NCI-H1436 (cell line): ENCODE results near the gene TRHDE.

Experiments
- DNase-seq: peaks from one replicate; lab custom pipeline; 2025; lab: John Stamatoyannopoulos, UW

The TRHDE gene

GRCh38 chr12:72444566-72444965 lies 172.4 kb downstream of the TRHDE start:
- DNase-seq, result no peak

GRCh38 chr12:72448089-72448488 lies 175.9 kb downstream of the TRHDE start:
- no peak for DNase-seq

- no peak for DNase-seq
Observed at GRCh38 chr12:72448805-72449204, 176.6 kb downstream of the TRHDE start.

- DNase-seq, result no peak
Observed at GRCh38 chr12:72453066-72453465, 180.9 kb downstream of the TRHDE start.

- no peak for DNase-seq
Observed at GRCh38 chr12:72453550-72453949, 181.4 kb downstream of the TRHDE start.

GRCh38 chr12:72464471-72464870 lies 192.3 kb downstream of the TRHDE start:
- DNase-seq, result no peak

GRCh38 chr12:72465155-72465554 lies 193.0 kb downstream of the TRHDE start:
- DNase-seq, result no peak

GRCh38 chr12:72465940-72466630 lies 193.9 kb downstream of the TRHDE start:
- DNase-seq, result no peak

GRCh38 chr12:72467985-72468384 lies 195.8 kb downstream of the TRHDE start:
- DNase-seq, result no peak

GRCh38 chr12:72468505-72468904 lies 196.3 kb downstream of the TRHDE start:
- DNase-seq, result no peak

GRCh38 chr12:72471806-72472205 lies 199.6 kb downstream of the TRHDE start:
- no peak for DNase-seq

- DNase-seq, result no peak
Observed at GRCh38 chr12:72472350-72472749, 200.2 kb downstream of the TRHDE start.

- no peak for DNase-seq
Observed at GRCh38 chr12:72476301-72476700, 204.1 kb downstream of the TRHDE start.

GRCh38 chr12:72485017-72485701 lies 213.0 kb downstream of the TRHDE start:
- no peak for DNase-seq

- DNase-seq, result no peak
Observed at GRCh38 chr12:72491426-72491825, 219.3 kb downstream of the TRHDE start.

- no peak for DNase-seq
Observed at GRCh38 chr12:72493407-72493806, 221.2 kb downstream of the TRHDE start.

GRCh38 chr12:72498354-72498753 lies 226.2 kb downstream of the TRHDE start:
- no peak for DNase-seq

GRCh38 chr12:72499244-72499643 lies 227.1 kb downstream of the TRHDE start:
- DNase-seq, result no peak

GRCh38 chr12:72502546-72502945 lies 230.4 kb downstream of the TRHDE start:
- no peak for DNase-seq

GRCh38 chr12:72505227-72505626 lies 233.1 kb downstream of the TRHDE start:
- no peak for DNase-seq

GRCh38 chr12:72509891-72510290 lies 237.7 kb downstream of the TRHDE start:
- DNase-seq, result no peak

GRCh38 chr12:72510772-72511171 lies 238.6 kb downstream of the TRHDE start:
- no peak for DNase-seq

GRCh38 chr12:72511498-72511897 lies 239.3 kb downstream of the TRHDE start:
- no peak for DNase-seq

GRCh38 chr12:72511906-72512305 lies 239.7 kb downstream of the TRHDE start:
- no peak for DNase-seq
